Retinal pigment epithelial cell (primary cell): ENCODE results near the gene MCTP1.

Experiments used
- DNase-seq: peaks from one replicate; pipeline ENCODE4 v3.0.0-alpha.2; 2010; ENCODE audit warnings: low read depth
- H3K4me3 ChIP-seq: 2 replicates; pipeline ENCODE4 v1.5.1; 2011; ENCODE audit warnings: mild to moderate bottlenecking, low read length, control low read depth, moderate library complexity
- TF ChIP-seq, protein P1 (sequence below): conservative IDR thresholded peaks from 2 replicates; pipeline ENCODE4 v1.5.1; 2011; ENCODE audit warnings: low read depth, low read length, control low read depth, inconsistent platforms

Gene MCTP1

DNA sequence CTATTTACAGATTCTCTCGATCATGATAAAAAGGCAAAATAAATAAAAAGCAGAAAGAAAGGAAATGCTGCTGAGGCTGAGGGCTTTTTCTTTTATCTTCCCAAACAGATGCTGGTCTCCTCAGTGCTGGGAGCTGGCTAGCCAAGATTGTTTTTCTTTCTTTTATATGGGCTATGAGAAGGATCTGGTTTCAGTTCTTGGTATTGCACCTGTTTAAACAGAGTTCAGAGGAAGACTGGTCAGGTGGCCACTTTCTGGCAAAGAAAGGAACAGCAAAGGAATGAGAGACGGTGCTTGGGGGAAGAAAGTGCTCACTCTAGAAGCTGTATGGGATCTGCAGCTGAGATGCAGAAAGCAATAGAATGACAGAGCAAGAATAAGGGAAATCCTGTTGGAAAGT is 577.5 kb downstream of the MCTP1 start:
- DNase-seq, result no peak
- H3K4me3 ChIP-seq, result no peak overlapping the region
- TF ChIP-seq, protein P1, sequence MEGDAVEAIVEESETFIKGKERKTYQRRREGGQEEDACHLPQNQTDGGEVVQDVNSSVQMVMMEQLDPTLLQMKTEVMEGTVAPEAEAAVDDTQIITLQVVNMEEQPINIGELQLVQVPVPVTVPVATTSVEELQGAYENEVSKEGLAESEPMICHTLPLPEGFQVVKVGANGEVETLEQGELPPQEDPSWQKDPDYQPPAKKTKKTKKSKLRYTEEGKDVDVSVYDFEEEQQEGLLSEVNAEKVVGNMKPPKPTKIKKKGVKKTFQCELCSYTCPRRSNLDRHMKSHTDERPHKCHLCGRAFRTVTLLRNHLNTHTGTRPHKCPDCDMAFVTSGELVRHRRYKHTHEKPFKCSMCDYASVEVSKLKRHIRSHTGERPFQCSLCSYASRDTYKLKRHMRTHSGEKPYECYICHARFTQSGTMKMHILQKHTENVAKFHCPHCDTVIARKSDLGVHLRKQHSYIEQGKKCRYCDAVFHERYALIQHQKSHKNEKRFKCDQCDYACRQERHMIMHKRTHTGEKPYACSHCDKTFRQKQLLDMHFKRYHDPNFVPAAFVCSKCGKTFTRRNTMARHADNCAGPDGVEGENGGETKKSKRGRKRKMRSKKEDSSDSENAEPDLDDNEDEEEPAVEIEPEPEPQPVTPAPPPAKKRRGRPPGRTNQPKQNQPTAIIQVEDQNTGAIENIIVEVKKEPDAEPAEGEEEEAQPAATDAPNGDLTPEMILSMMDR, result no peak

DNA sequence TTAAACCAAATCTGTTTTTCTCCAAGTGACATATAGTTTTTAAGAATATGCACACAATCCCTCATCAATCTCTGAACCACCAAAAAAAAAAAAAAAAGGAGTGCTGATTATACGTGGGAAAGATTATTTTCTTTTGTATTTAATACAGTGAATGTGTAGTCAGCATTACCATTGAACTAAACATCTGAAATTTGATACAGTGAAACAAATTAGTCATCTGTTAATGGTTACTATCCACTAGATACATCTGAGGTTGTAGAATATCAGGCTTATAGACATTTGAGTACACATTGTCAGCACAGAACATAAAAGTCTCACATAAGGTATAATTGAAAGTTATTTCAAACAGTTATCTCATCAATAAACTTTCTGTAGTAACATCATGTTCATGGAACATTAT is 579.5 kb downstream of the MCTP1 start:
- no peak overlapping the region for H3K4me3 ChIP-seq
- TF ChIP-seq, protein P1, result no peak
- no peak for DNase-seq

DNA sequence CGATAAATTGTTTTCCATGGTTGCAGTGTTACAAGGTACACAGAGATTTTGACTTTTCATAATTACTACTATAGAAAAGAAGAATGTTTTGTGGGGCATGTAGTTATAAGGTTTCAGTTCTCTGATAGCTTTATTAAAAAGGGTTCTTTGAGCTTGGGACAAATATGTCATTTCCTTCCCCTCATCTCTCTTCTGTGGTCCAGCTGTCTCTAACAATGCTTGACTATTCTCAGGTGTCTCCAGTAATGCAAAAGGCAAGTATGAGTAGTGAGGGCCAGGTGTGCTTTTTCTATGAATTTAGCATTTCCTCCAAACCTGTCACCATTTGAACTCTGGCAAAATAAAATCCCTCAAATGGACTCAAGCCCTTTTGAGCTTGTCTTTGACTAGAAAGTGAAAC is 582.2 kb downstream of the MCTP1 start:
- no peak overlapping the region for H3K4me3 ChIP-seq
- no peak for DNase-seq
- TF ChIP-seq, protein P1, result no peak

- TF ChIP-seq, protein P1, result no peak
- DNase-seq, result no peak
- no peak overlapping the region for H3K4me3 ChIP-seq
Measured at GRCh38 chr5:94700592-94700991, 584.3 kb downstream of the MCTP1 start.

DNA sequence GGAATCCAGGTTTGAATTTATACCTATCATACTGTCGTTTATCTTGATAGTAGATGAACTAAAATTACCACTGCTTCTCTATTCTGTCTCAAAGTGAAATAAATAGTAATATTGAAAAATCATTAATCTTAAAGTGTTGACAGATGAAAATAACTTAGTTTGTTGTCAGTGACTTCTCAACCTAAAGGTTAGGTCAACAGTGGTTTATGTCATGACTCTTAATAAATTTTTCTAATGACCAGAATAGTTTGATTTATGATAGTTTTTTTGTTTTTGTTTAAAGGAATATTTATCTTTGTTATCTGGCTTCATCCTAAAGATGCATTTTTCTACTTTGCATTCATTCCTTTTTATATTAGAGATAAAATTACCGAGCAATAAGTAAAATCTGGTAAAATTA is 585.3 kb downstream of the MCTP1 start:
- TF ChIP-seq, protein P1, result no peak
- no peak for DNase-seq
- H3K4me3 ChIP-seq, result no peak overlapping the region

DNA sequence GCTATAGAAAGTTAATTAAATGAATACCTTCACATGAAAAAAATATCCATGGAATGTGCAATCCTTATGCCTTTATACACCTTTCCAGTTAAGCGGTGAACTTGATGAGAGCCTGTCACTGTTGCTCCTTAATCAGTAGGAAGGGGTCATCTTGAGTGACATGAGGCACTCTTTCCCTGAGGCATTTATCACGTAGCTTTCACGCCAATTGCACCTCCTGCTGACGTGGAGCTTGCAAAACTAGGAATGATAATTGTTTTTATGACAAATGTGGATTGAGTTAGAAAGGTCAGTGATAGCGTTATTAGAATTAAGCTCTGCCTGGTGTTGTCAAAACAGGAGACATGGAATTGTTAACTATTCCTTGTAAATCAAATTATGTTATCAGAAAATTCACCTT is 586.7 kb downstream of the MCTP1 start:
- TF ChIP-seq, protein P1, result no peak

GRCh38 chr5:94694671-94695070 is 590.2 kb downstream of the MCTP1 start:
- H3K4me3 ChIP-seq, result no peak overlapping the region
- TF ChIP-seq, protein P1, result no peak
- no peak for DNase-seq

More for the DNA sequence above, 586.7 kb downstream of the MCTP1 start:
- DNase-seq, result no peak
- no peak overlapping the region for H3K4me3 ChIP-seq
